BE2C (cell line): ENCODE data around the gene NLRX1.

Experiments
- DNase-seq: peaks from one replicate; pipeline ENCODE4 v3.0.0-alpha.2; 2020
- H3K27me3 ChIP-seq: fragments of 250-450 bp; sonication (Bioruptor Pico); 2 replicates; pipeline ENCODE4 v1.5.1; 2020; ENCODE audit warnings: mild to moderate bottlenecking
- H3K36me3 ChIP-seq: fragments of 250-450 bp; sonication (Bioruptor Pico); 2 replicates; pipeline ENCODE4 v1.5.1; 2020; ENCODE audit warnings: mild to moderate bottlenecking
- H3K4me1 ChIP-seq: fragments of 250-450 bp; sonication (Bioruptor Pico); 2 replicates; pipeline ENCODE4 v1.5.1; 2020
- H3K4me3 ChIP-seq: 2 replicates; pipeline ENCODE4 v1.5.1; 2011; ENCODE audit warnings: low read depth, low read length
- H3K9me3 ChIP-seq: fragments of 250-450 bp; sonication (Bioruptor Pico); 2 replicates; pipeline ENCODE4 v1.5.1; 2020
- TF ChIP-seq, protein P1 (sequence below): IDR thresholded peaks from 2 replicates; pipeline ENCODE4 v1.5.1; 2012; ENCODE audit warnings: mild to moderate bottlenecking, low read depth, low read length

NLRX1 gene

DNA sequence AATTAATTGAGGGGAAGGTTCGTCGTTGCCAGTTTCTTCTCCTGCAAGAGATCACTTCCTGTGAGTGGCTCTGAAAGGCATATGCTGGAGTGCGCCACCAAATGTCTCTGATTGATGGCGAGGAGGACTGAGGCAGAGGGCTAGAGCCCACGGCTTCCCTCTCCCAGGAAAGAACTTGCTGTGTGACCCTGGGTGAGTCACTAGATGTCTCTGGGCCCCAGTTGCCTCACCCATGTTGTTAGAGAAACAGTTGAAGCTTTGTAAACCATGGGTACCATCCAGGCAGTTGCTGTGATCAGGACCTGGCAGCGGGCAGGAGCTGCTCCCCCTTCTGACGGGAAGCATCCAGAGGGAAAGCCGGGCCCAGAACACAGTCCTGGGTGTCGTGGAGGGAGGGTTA lies 16.5 kb upstream of the NLRX1 start:
- H3K9me3 ChIP-seq, result no peaks in the 10 kb centered on the region
- DNase-seq, result no peak
- H3K36me3 ChIP-seq, result no peaks in the 10 kb centered on the region
- H3K4me3 ChIP-seq, result no peak overlapping the region
- TF ChIP-seq, protein P1, sequence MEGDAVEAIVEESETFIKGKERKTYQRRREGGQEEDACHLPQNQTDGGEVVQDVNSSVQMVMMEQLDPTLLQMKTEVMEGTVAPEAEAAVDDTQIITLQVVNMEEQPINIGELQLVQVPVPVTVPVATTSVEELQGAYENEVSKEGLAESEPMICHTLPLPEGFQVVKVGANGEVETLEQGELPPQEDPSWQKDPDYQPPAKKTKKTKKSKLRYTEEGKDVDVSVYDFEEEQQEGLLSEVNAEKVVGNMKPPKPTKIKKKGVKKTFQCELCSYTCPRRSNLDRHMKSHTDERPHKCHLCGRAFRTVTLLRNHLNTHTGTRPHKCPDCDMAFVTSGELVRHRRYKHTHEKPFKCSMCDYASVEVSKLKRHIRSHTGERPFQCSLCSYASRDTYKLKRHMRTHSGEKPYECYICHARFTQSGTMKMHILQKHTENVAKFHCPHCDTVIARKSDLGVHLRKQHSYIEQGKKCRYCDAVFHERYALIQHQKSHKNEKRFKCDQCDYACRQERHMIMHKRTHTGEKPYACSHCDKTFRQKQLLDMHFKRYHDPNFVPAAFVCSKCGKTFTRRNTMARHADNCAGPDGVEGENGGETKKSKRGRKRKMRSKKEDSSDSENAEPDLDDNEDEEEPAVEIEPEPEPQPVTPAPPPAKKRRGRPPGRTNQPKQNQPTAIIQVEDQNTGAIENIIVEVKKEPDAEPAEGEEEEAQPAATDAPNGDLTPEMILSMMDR, result no peak
- H3K27me3 ChIP-seq, result peaks cover 4% of the 10 kb centered on the region; the same call in 1 of the 2 replicates
- H3K4me1 ChIP-seq, result peaks cover under 1% of the 10 kb centered on the region; the same call in 1 of the 2 replicates

DNA sequence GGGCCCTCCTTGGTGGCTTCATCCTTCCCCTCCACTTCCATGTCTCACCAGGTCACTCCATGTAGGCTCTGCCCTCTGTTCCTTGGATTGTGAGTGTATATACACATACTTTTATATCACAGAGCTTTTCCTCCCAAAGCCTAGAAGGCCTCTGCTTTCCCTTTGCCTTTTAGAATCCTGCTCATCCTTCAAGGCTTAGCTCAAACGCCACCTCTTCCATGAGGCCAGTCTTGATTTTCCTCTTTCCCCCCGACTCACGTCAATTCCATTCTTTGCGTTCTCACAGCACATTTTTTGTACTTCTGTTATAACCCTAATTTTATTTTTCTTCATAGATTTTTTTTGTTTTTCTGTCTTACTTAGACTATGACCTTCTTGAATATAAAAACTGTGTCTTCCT lies 15.9 kb upstream of the NLRX1 start:
- peaks cover 4% of the 10 kb centered on the region; the same call in 1 of the 2 replicates for H3K27me3 ChIP-seq
- peaks cover 3% of the 10 kb centered on the region; the same call in 1 of the 2 replicates for H3K4me1 ChIP-seq
- H3K9me3 ChIP-seq, result no peaks in the 10 kb centered on the region
- TF ChIP-seq, protein P1, result no peak
- H3K4me3 ChIP-seq, result no peak overlapping the region
- no peak for DNase-seq
- no peaks in the 10 kb centered on the region for H3K36me3 ChIP-seq

DNA sequence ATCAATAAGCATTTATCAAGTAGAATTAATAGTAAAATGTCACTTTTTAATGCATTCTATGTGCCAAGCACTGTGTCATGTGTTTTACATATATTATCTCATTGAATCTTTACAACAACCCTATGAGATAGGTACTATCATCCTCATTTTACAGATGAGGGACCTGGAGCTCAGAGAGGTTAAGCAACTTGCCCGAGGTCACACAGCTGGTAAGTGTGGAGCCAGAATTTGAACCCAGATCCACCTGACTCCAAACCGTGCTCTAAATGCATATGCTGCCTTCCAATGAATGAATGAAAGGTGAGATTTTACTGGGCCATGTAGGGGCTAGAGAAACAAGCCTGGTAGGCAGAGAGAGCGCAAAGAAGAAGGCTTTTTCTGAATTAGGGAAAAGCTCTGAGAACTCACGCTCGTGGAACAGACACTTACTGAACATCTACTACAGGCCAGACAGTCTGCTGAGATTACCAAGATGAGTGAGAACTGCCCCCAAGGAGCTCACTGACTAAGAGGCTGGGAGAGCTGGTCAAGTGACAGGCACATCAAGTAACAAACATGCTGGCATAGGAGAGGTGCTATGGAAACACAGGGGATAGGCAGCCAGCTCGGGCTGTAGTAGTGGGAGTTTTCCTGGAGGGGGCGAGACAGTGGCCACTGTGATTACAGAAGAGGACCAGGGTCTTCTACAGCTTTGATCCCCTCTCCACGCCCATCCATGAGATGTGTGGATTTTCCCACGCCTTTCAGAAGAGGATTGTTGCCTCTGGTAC lies 15.3 kb upstream of the NLRX1 start:
- Histone ChIP-seq H3K27me3 (peaks cover 4% of the 10 kb centered on the region; the same call in 1 of the 2 replicates), H3K9me3 (no peaks in the 10 kb centered on the region), H3K4me3 (no peak overlapping the region), H3K36me3 (no peaks in the 10 kb centered on the region), H3K4me1 (peaks cover 3% of the 10 kb centered on the region; the same call in 1 of the 2 replicates)
- TF ChIP-seq, protein P1, result peak; percentile 16; the same call in 1 of the 2 replicates
- DNase-seq, result no peak

DNA sequence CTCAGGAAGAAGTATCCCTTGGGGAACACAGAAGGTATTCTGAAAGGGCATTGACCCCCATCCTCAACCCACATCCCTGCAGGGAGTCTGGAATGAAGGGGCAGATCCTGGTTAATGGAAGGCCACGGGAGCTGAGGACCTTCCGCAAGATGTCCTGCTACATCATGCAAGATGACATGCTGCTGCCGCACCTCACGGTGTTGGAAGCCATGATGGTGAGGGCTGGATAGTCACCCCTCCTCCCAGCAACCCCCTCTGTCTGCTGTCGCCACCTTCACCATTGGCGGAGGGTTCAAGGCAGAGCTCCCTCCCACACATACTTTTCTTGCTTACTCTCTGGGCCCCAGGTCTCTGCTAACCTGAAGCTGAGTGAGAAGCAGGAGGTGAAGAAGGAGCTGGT lies 14.3 kb upstream of the NLRX1 start:
- Histone ChIP-seq H3K36me3 (no peaks in the 10 kb centered on the region), H3K4me1 (peaks cover 3% of the 10 kb centered on the region; the same call in 1 of the 2 replicates), H3K9me3 (no peaks in the 10 kb centered on the region), H3K27me3 (no peaks in the 10 kb centered on the region), H3K4me3 (no peak overlapping the region)
- no peak for DNase-seq
- TF ChIP-seq, protein P1, result no peak

DNA sequence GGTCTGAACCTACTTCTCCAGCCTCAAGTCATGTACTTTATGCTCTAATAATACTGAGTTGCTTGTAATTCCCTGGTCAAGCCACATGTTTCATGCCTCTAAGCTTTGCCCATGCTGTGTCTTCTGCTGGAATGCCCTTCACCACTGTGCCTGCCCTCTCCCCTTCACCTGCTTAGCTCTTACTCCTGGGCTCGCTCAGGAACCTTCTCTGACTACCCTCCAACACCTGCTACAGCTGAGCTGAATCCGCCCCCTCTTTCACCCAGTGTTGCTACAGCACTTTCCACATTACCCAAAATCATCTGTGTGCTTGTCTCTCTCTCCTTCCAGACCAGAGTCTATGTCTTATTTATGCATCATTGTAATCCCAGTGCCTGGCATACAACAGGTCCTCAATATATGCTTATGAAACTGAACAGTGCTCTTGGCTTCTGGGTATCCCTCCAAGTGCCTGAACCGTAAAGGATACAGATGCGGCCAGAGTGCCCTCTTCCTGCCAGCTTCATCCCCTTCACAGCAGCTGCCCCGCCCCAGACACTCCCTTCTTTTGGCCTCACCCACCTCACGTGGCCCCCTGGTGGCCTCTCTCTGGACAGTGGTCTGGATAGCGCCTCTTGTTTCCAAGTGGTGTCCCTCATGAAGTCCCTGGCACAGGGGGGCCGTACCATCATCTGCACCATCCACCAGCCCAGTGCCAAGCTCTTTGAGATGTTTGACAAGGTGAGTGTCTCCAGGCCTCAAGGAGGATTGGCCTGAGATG lies 12.6 kb upstream of the NLRX1 start:
- Histone ChIP-seq H3K4me3 (no peak overlapping the region), H3K4me1 (peaks cover 3% of the 10 kb centered on the region; the same call in 1 of the 2 replicates), H3K9me3 (no peaks in the 10 kb centered on the region), H3K27me3 (no peaks in the 10 kb centered on the region), H3K36me3 (no peaks in the 10 kb centered on the region)
- DNase-seq, result peak; percentile 57
- TF ChIP-seq, protein P1, result peak; percentile 39

DNA sequence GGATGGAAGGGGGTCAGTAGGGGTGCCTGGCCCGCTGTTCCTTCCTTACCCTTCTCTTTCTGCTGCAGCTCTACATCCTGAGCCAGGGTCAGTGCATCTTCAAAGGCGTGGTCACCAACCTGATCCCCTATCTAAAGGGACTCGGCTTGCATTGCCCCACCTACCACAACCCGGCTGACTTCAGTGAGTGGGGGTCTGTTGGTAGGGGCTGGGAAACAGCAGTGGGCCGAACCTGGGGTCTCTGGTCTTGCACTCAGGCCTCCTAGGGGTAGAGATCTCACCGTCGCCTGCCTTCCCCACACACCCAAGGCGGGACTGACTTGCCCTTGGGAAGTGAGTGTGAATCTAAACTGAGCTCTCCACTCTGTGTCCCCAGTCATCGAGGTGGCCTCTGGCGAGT lies 12.0 kb upstream of the NLRX1 start:
- Histone ChIP-seq H3K36me3 (no peaks in the 10 kb centered on the region), H3K9me3 (no peaks in the 10 kb centered on the region), H3K4me3 (no peak overlapping the region), H3K27me3 (no peaks in the 10 kb centered on the region), H3K4me1 (peaks cover 3% of the 10 kb centered on the region; the same call in 1 of the 2 replicates)
- TF ChIP-seq, protein P1, result no peak
- DNase-seq, result no peak
